HPDE6-E6E7 (cell line): Measurements from ENCODE around the gene INTS11.
A peak's percentile ranks its signal among the peaks of the same experiment; 100 is the strongest.

ENCODE experiments used
- DNase-seq: peaks from one replicate; pipeline ENCODE4 v3.0.0; 2011; ENCODE audit warnings: missing footprints; ENCODE audit errors: extremely low spot score

Gene INTS11

DNA sequence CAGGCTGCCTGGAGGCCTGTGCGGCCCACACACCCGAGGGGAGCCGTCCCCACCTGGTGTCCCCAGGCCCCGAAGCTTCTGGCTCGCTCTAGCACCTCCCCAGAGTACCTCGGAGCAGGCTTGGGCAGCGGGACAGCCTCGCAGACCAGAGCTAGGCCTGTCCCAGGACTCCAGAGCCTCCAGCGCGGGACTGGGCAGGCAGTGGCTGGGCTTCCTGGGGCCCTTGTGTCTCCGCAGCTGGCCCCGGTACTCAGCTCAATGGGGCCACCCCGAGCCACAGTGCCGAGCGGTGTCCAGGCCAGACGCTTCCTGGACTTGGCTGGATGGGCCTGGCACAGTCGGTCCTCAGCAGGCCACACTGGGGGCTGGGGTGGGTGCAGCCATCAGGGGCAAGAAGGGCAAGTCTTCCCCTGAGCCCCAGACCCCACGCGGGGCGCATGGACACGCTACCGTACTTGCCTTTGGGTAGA lies 39.3 kb downstream of the INTS11 start:
- DNase-seq, result no peak

DNA sequence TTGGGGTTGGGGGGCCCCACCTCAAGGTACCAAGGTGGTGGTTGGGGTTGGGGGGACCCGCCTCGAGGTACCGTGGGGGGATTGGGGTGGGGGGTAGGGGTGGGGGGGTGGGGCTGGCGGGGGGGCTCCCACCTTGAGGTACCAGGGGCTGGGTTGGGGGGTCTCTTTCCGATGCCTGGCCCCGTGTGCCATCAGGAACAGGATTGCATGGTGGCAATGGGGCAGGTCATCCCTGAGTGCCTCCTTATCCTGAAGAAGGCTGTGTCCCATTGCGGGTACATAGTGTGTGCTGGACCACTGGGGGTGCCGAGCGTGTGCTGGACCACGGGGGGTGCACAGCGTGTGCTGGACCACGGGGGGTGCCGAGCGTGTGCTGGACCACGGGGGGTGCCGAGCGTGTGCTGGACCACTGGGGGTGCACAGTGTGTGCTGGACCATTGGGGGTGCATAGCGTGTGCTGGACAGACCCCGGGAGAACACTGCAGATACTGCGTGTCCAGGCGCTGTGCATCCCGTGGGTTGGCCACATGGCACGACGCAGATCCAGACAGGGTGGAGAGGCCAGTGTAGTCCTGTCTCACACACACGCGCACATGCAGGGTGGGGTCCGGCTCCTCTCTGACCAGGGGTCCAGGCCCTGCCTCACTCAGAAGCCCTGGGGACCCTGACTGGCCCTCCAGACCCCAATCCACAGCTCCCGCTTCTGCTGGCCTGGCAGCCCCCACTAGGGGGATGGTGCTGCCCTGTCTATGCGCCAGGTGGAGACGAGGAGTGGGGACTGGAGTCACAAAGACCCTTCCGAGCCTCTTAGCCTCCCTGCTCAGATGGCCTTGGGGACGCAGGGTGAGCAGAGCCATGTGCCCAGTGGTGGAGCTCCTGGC lies 40.0 kb downstream of the INTS11 start:
- DNase-seq, result no peak

DNA sequence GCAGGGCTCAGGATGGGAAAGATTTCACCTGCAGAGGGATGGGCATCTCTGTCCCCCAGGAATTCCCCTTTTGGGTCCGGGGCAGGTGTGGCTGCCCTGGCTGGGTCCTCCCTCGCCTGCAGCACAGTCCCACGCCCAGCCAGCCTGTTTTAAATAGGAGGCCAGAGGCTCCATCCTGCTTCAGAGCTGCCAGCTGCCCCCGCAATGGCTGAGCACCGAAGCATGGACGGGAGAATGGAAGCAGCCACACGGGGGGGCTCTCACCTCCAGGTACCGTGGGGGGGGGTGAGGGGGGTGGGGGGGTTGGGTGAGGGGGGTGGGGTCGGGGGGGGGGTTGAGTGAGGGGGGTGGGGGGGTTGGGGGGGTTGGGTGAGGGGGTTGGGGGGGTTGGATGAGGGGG lies 40.6 kb downstream of the INTS11 start:
- DNase-seq, result no peak

DNA sequence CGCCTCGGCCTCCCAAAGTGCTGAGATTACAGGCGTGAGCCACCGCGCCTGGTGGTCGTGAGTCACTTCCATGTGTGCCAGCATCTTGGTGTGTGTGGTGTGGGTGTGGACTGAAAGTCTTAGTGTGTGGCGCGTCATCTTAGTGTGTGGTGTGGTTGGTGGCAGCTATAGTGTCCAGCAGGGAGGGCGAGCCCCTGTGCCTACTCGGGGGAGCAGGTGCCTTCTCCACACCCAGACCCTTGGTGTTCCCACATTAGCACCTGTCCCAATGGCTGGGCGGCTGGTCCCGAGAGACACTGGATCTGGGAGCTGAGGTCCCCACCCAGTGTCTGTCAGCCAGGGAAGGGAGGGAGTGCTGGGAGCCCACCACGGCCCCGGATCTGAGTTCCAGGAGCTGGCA lies 41.5 kb downstream of the INTS11 start:
- no peak for DNase-seq

DNA sequence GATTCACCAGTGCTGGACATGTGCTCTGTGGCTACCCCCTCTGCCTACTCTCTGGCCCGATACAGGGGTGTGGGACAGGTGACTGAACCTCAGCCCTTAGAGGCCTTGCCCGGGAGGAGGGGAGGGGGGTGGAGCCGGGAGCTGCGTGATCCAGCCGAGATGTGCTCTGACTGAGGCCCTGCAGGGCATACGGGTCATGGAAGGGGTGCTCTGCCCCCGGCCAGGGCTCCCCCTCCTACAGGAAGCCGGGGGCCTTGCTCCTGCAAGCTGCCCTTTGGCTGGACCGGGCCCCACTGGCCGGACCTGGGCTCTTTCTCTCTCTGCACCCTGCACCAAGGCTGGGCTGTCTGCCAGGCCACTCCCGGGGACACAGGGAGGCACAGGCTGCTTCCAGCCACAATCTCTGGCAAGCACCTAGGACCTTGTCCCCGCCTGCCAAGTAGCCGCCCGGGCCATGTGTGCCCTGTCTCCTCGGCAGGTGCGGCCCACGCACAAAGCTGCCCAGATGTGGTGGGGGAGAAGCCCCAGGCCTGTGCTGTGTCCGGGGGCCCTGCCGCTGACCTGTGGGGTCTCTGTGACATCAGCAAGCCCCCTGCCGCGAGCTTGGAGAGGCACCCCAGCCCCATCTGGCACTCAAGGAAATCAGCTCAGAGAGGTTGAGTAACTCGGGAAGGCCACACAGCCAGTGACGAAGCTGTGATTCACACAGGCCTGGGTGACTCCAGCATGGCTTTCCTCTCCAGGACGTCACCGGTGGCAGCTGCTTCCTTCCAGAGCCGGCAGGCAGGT lies 42.7 kb downstream of the INTS11 start:
- DNase-seq, result peak; percentile 82

DNA sequence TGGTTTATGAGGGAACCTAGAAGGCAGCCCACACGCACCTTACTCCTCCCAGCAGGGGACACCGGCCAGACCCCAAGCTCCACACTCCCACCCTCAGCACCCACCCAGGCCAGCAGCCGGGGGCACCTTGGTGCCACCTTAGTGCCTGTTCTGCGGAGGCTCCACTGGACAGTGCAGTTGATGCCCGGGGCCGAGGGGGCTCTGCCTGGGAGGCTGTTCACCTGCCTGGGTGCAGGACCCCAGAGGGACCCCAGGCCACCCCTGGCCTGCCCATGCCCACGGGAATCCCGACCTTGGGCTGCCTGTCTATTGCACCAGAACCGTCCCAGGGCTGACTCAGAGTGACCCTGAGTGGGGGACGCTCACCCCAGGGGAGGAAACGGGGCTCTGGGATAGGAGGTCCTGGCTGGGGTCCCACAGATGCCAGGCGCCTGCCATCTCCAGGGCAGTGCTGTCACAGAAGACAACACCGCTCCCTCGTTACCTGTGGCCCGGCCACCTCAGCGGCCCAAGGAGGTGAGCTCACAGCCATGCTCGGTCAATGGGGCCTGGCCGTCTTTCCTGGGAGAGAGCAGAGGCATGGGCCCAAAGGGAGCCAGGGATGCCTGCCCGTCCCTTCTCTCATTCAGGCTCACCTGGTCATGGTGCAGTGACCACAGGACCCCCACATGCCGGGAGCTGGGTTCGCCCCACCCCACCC lies 43.5 kb downstream of the INTS11 start:
- no peak for DNase-seq

DNA sequence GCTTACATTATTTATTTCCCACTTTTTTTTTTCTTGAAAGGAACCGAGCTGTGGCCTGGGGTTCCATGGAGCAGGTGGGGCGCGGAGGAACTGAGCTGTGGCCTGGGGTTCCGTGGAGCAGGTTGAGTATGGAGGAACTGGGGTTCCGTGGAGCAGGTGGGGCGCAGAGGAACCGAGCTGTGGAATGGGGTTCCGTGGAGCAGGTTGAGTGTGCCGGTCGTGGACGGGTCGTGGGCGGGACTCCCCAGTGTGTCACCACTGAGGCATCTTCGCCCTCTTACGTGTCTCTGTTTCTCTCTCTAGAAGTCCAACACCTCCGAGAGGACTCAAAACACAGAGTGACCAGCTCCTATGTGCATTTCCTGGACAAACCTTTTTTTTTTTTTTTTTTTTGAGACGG lies 45.4 kb downstream of the INTS11 start:
- no peak for DNase-seq

DNA sequence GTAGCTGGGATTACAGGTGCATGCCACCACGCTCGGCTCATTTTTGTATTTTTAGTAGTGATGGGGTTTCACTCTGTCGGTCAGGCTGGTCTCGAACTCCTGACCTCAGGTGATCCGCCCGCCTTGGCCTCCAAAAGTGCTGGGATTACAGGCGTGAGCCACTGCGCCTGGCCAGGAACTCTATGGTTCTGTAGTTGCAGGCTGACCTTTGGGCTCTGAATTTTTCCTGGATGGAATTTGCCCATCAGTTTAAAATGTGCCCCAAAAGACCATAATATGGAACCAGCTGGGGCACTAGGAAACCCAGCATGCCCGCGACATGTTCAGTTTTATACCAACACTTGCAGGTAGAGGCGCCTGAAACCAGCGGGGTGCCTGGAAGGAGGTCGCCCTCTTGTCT lies 45.8 kb downstream of the INTS11 start:
- no peak for DNase-seq

DNA sequence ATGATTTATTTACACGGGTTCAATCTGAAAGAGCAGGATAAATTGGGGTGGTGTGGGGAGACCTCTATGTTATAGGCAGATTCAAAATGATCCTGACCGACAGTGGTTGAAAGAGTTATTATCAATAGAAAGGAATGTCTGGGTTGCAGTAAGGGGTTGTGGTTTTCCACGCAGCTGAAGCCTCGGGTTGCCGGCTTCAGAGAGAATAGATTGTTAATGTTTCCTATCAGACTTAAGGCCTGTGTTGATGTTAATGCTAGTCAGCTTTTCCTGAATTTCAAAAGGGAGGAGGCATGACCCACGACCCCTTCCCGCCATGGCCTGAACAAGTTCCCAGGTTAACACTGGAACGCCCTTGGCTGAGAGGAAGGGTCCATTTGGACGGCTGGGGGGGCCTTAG lies 48.6 kb downstream of the INTS11 start:
- no peak for DNase-seq

DNA sequence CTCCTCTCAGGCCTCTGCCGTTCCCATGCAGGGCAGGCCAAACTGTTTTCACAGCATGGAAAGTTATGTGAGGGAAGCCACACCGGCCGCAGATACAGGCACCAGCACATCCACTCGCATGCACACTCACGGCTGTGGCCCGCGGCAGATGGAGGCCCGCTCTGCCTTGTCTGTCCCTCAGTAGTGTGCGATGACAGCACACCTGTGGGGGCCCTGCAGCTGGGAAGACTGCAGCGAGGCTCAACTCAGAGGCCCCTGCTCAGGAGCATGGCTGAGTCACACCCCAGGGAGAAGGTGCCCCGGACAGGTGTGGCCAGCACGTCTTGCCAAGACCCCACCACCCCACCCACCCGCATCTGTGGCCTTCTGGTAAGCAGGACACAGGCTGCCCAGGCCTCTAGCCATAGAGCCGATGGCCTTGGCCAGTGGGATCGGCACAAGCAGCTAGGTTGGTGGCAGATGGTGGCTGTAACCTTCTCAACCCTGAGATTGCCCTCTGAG lies 49.5 kb downstream of the INTS11 start:
- DNase-seq, result no peak

DNA sequence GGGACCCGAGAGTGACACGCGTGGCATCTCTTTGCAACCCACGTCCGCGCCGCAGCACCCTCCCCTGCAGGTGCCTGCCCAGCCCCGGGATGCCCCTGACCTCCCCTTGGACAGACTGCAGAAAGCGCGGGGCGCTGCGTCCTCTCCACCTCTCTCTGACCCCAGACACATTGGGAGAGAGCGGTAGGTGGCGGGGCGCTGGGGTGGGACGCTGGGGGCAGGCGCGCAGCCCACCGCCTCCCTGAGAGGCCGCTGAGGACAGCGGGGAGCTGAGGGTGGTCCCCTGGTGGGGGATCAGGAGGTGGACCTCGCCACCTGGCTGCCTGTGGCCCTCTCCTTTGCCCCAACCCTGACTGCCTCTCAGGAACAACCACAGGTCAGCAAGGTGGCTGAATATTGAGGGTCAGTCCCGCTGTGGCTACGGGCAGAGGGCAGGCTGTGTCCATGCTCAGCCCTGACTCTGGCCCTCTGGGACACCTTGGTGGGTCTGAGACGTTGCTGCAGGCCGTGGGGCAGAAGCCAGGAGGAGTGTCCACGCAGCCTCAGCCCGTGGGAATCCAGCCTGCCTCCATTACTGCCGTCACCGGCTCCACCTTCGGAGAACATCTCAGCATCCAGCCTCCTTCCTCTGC lies 50.0 kb downstream of the INTS11 start:
- no peak for DNase-seq

DNA sequence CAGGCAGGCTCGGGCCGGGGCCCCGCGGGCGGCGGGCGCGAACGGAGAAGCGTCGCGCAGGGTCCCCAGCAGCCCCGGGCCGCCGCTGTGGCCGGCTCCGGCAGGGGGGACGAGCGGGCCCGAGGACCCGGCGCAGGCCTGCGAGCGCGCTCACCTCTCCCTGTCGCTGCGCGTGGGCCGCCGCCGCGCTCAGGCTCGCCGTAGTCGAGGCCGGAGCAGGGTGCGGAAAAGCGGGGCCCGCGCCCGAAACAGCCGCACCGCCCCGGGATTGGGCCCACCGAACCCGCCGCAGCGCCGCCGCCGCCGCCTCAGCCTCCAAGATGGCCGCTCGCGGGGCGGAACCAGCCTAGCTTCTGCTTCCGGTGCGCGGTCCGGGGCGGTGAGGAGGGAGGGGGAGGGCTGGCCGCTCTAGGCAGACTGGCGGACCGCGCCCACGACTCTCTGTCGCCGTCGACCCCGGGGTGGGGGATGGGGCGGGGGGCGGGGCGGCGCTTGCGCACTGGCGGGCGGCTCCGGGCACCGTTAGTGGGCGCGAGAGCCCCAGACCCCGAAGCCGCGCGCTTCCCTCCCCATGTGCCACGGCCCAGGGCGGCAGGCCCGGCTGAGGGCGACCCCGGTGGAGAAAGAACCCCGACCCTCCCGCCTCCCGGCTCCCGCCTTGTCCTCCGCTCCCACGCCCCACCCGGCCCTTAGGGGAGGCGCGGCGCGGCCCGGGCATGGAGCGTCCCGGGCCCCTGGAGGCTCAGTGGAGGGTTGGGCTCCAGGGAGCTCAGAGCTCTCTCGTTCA lies 50.8 kb downstream of the INTS11 start, which contains the start of gene UBE2J2:
TSS of gene UBE2J2 (minus strand) at position 343 of the 787 bp plus-strand sequence. CDS start 5,862 bp downstream, outside the sequence.
- DNase-seq, result peak; percentile 92

DNA sequence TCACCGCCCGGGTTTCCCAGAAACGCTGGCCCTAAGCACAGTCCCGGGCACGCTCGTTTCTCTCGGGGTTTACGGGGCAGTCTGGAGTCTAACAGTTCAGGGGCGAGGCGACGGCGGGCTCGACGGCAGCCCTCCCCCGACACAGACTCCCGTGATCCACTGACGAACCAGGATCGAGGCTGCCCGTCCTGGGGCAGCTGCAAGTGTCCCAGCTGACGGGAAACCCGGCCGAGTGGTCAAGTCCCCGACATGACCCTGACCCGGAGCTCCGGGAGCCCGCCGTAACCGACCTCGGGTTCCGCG lies 51.3 kb downstream of the INTS11 start:
- DNase-seq, result no peak

DNA sequence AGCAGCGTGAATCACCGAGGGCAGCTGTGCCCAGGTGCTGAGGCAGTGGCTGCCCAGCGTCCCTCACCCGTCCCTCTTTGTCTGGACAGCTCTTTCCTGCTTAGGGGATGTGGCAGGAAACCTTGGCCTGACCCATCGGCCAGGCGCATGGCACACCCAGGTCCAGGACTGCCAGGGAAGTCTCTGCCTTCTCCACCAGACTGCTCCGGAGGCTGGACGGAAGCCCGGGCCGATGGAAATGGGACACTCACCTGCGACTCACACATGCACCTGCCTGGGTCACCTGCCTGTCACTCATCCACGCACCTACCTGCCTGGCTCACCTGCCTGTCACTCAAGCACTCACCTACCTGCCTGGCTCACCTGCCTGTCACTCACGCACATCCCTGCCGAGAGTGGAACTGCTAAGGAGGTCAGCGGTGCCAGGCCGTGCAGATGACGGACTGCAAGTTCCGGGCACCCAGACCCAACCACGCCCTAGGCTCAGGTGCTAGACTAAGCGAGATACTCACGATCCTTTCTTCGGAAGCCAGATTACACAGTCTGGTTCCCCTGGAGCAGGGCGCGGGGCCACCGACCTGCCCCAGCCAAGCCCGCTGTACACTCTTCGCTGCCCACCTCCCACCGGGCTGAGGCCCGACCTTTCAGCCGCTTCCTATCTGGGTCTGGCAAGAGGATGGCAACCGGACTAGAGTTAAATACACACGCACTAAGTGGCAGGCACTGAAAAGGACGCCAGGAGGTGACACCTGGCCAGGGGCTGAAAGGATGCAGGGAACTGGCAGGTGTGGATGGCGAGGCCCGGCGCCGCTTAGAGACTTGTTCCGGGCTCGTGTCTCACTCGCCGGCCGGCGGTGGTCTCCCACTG lies 51.9 kb downstream of the INTS11 start:
- no peak for DNase-seq

DNA sequence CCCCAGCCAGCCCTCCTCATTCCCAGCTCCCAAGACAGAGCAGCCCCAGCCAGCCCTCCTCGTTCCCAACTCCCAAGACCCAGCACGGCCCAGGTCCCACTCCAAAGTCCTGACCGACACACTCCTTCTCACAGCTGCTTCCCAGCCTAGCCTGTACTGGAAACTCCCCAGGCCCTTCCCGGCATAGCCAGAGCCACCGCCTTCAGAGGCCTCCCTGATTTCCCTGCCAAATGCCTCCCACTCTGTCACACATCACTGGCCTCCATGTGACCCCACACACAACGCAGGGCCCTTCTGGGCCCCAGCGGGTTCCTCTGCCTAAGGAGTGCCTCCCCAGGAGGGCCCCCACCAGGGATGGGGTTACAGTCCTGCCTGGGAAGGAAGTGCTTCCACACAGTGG lies 53.6 kb downstream of the INTS11 start:
- DNase-seq, result no peak

DNA sequence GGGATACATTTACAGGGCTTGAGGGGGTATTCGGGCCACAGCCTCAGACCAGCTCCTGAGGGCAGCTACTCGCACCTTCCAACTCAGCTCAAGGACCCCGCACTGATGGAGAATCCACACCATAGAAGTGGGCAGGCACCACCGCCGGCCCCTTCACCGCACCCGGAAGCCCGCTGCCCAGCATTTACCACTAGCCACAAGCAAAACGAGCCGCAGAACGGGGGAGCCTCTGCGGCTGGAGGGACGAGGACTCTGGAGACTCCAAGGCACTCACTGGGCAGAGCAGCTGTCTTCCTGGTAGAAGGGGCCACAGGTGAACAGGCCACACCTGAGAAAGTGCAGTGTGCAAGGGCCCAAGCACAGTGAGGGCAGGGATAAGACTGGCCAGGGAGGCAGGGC lies 56.2 kb downstream of the INTS11 start:
- no peak for DNase-seq

DNA sequence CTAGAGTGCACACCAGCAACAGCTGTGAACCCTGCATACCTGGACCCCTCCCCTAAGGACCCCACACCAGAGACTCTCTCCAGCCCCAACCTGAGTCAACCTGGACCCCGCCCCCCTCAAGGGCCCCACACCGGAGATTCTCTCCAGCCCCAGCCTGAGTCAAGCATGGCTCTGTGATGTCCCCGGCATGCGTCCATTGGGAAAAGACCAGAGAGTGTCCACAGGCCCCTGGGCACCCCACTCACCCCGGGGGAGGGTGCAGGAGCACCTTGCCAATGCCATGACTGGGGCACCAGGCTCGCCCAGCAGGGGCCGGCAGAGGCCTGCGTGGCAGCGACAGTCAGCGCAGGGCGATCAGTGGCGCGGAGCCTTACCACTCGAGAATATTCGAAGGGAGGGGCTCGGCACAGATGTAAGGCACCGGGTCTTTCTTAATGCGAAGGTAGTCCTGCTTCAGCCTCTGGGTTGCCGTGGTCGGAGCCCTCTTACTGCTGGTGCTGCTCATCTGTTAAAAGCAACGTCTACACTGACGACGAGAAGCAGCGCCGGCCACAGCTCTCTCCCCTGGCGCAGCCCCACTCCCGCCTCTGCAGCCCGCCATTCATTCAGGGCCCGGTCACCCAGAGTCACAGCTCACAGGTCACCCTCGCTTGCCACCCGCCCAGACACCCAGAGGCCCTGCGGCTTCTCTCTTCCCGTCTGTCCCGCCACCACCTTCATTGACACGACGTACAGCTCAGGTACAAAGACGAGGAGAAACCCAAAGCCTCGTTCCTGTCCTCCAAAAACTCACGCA lies 56.8 kb downstream of the INTS11 start:
- DNase-seq, result no peak

DNA sequence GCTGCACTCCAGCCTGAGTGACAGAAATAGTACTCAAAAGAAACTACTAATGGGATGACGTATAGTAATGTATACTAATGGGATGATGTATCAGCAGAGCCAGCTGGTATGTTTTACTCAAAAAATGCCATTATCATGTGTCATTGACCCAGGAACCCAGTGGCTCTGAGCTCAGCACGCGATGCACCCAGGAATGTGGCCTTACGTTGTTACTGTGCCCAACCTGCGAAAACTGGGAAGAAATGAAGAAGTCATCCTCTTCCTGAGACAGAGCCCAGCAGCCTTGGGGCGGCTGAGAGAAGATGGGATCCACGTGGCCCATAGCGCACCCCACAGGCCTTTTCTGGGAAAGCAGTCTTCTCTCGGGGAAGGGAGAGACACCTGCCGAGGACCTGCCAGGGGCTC lies 59.6 kb downstream of the INTS11 start:
- DNase-seq, result peak; percentile 77

DNA sequence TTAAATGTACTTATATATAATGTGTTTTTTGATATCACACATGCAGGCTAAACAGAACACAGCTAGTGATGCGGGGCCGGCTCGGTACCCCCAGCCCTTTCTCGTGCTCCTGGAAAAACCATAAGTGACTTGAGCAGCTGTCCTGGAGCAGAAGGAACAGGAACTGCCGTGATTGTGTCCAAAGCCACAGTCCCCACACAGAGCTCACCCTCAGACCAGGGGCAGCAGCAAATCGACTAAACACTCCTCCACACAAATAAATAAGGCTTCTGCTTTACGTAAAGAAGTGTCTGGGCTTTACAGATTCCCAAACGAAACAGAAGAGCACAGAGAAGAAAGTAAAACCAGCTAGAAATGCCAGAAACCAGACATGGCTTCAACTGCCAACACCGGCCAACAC lies 60.4 kb downstream of the INTS11 start:
- DNase-seq, result no peak
